ENCODE measurements around the gene GJD3.
A peak's percentile ranks its signal among the peaks of the same experiment; 100 is the strongest.
"Not testable (repeated sequence)": the region's sequence is repeated elsewhere in the genome, so short reads cannot be mapped to it uniquely, and the experiment has no call there.

GJD3 gene

GRCh38 chr17:40364121-40364861 lies at the start of gene GJD3:
Gene GJD3, minus strand, starts transcription at chr17:40364737. Its CDS starts 922 bp downstream, at chr17:40363815.
- no peak for DNase-seq
- ATAC-seq: no peak

GRCh38 chr17:40414312-40414711 lies 49.8 kb upstream of the GJD3 start:
- ATAC-seq, DNase-seq: not testable (repeated sequence)

GRCh38 chr17:40412880-40413279 lies 48.3 kb upstream of the GJD3 start:
- no peak for DNase-seq
- no peak for ATAC-seq

- ATAC-seq: no peak
These were observed 47.3 kb upstream of the GJD3 start for GRCh38 chr17:40411821-40412220.

GRCh38 chr17:40410082-40410481 lies 45.5 kb upstream of the GJD3 start:
- no peak for ATAC-seq
- DNase-seq: no peak

More at GRCh38 chr17:40411821-40412220, 47.3 kb upstream of the GJD3 start:
- no peak for DNase-seq

- not testable (repeated sequence) for ATAC-seq
These were observed 45.0 kb upstream of the GJD3 start for GRCh38 chr17:40409540-40409939.

GRCh38 chr17:40407460-40407859 lies 42.9 kb upstream of the GJD3 start:
- ATAC-seq (no peak), DNase-seq (no peak)

More at GRCh38 chr17:40409540-40409939, 45.0 kb upstream of the GJD3 start:
- DNase-seq: not testable (repeated sequence)

DNA sequence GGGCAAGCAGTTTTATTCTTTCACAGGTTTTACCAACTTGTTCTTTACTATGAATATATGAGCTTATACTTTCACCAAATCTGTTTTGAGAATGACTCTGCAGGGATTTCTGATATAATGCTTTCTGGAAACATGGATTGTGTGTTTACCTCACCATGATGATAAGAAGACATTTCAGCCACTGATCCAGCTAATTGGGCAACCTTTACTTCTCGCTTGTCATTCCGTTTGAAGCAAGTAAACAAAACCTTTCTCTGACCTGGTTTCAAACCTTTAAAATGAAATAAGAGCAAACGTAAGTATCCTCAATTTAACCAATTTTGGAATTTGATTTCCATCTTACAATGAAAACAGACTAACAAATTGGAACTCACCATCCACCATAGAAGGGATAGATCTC lies 39.5 kb upstream of the GJD3 start:
- ATAC-seq (no peak), DNase-seq (no peak)

DNA sequence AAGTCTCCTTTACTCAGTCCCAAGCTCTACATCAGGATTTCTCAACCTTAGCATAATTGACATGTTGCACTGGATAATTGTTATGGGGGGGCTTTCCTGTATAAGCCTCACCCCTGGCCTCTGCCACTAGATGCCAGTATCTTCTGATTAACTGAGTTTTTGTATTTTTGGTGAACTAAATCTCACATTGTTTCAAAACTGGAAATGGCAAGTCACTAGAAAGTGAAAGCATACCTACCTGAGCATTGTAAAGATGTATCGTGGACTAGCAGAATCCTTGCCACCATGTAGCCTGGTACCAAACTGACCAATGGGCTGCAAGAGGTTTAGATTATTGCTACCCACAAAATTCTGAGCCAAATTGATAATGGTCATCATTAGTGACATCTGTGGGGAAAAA lies 38.1 kb upstream of the GJD3 start:
- DNase-seq: no peak
- ATAC-seq: no peak

DNA sequence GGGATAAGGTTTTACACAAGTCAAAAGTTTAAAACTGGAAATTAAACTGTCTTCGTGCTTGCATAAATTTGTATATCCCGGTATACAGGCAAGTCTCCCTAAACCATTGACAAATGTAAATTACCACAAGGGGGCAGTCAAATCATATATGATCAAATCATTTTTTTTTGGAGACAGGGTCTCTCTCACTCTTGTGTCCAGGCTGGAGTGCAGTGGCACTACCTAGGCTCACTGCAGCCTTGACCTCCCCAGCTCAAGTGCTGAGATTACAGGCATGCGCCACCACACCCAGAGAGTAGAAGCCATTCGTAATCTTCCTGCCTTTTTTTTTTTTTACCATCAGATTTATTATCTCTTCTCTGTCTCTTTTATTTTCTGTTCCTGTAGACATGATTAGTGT lies 34.6 kb upstream of the GJD3 start:
- DNase-seq: no peak
- no peak for ATAC-seq

DNA sequence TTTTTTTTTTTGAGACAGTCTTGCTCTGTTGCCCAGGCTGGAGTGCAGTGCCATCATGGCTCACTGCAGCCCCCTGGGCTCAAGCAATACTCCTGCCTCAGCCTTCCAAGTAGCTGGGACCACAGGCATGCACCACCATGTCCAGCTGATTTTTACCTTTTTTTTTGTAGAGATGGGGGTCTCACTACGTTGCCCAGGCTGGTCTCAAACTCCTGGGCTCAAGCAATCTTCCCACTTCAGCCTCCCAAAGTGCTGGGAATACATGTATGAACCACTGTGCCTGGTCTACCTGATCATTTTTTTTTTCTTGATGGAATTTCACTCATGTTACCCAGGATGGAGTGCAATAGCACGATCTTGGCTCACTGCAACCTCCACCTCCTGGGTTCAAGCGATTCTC lies 22.0 kb upstream of the GJD3 start:
- not testable (repeated sequence) for ATAC-seq, DNase-seq

DNA sequence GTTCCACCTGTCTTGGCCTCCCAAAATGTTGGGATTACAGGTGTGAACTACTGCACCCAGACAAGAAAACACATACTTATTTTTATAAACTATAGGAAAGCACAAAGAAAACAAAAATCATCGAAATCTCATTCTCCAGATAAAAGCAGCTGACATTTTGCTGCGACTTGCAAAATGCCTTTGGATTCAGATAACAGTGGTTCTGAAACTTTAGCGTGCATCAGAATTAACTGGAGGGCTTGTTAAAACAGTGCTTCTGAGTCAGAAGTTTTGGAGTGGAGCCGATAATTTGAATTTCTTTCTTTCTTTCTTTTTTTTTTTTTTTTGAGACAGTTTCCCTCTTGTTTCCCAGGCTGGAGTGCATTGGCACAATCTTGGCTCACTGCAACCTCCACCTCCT lies 17.7 kb upstream of the GJD3 start:
- ATAC-seq (no peak), DNase-seq (no peak)

DNA sequence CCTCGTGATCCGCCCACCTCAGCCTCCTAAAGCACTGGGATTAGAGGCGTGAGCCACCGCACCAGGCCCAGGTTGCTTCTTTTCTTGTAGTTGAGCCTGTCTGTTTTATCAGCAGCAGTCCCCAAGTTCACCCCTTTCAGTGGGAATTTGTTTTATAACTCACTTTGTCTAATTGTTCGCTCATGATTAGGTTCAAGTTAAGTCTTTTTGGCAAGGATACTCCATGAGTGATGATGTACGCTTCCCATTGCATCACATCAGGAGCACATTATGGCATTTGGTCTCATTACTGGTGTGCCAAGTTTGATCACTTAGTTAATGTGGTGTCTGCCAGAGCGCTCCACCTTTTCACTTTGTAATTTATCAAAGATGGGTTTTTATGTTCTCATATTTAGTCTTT lies 14.4 kb upstream of the GJD3 start:
- no peak for ATAC-seq
- DNase-seq: no peak

- DNase-seq: no peak
- no peak for ATAC-seq
These were observed 13.3 kb upstream of the GJD3 start for GRCh38 chr17:40377832-40378231.

DNA sequence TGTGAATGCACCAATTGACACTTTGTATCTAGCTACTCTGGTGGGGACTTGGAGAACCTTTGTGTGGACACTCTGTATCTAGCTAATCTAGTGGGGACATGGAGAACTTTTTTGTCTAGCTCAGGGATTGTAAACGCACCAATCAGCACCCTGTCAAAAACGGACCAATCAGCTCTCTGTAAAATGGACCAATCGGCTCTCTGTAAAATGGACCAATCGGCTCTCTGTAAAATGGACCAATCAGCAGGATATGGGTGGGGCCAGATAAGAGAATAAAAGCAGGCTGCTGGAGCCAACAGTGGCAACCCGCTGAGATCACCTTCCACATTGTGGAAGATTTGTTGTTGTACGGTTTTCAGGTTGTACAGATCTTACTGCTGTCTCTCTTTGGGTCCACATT lies 12.0 kb upstream of the GJD3 start:
- DNase-seq, ATAC-seq: not testable (repeated sequence)

- not testable (repeated sequence) for DNase-seq, ATAC-seq
These were observed 11.2 kb upstream of the GJD3 start for GRCh38 chr17:40375786-40376185.

DNA sequence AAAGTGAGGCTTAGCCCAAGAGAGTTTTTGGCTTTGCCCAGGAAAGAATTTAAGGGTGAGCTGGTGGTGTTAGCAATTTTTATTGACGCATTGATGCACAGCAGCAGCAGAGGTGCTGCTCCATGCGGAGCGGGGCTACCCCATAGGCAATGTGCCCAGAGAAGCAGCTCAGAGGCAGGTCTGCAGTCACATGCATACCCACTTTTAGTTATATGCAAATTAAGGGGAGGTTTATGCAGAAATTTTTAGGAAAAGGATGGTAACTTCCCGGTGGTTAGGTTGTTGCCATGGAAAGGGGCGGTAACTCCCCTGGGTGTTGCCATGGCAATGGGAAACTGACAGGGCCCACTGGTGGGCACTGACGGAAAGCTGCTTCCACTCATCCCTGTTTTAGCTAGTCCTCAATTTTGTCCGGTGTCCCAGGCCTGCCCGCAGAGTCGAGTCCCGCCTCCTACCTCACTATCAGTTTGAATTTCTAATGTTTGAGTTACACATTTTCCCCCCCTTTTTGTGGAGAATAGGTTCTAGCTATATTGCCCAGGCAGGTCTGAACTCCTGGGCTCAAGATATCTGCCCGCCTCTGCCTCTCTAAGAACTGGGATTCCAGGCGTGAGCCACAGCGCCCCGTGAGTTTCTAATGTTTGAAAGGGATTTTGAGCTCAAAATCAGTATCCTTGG lies 10.4 kb upstream of the GJD3 start:
- DNase-seq: no peak
- no peak for ATAC-seq

DNA sequence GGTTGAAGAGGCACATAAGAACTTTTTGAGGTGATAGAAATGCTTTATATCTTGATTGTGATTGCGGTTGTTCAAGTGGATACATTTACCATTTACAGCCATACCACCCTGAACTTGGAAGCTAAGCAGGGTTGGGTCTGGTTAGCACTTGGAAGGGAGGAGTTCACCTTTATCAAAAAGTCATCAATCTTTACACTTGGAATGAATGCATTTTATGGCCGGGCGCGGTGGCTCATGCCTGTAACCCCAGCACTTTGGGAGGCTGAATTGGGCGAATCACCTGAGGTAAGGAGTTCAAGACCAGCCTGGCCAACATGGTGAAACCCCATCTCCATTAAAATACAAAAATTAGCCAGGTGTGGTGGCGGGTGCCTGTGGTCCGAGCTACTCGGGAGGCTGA lies 9.5 kb upstream of the GJD3 start:
- ATAC-seq (no peak), DNase-seq (no peak)

DNA sequence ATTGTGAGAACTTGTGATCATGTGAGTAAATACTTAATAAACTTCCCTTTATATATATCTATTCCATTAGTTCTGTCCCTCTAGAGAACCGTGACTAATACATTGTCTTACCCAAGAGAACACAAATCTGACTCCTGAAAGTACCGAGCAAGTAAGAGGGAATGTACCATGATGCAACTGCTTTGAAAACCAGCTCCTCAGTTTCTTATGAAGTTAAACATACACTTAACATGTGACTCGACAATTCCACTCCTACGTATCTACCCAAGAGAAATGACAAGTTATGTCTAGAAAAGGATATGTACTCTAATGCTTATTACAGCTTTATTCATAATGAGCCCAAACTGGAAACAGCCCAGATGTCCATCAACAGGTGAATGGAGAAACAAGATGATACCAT lies 8.8 kb upstream of the GJD3 start:
- DNase-seq (no peak), ATAC-seq (peak; percentile 83)

GRCh38 chr17:40372644-40373043 lies 8.1 kb upstream of the GJD3 start:
- not testable (repeated sequence) for ATAC-seq, DNase-seq

- no peak for DNase-seq
- ATAC-seq: no peak
These were observed 7.5 kb upstream of the GJD3 start for GRCh38 chr17:40372031-40372430.

GRCh38 chr17:40371261-40371929 lies 6.9 kb upstream of the GJD3 start:
- DNase-seq: no peak

GRCh38 chr17:40369923-40370322 lies 5.4 kb upstream of the GJD3 start:
- ATAC-seq: no peak

More at GRCh38 chr17:40371261-40371929, 6.9 kb upstream of the GJD3 start:
- peak; percentile 64 for ATAC-seq

More at GRCh38 chr17:40369923-40370322, 5.4 kb upstream of the GJD3 start:
- DNase-seq: no peak

Measured in stimulated activated naive CD8-positive, alpha-beta T cell treated with anti-CD3 and anti-CD28 coated beads, Interleukin-15, Interleukin-2, amounts not matched to agents 100 U/mL and 50 U/mL, for 24 hours (primary cell).